HG03159 (cell line): Measurements from ENCODE around the gene LSM14A.
"Not testable (repeated sequence)": the region's sequence is repeated elsewhere in the genome, so short reads cannot be mapped to it uniquely, and the experiment has no call there.

ENCODE experiments used
- ATAC-seq: cut with Tn5 transposase; IDR thresholded peaks from one replicate; pipeline ENCODE4 v1.9.1; 2021; ENCODE audit warnings: mild to moderate bottlenecking, moderate library complexity; ENCODE audit not compliant: unreplicated experiment

LSM14A gene

GRCh38 chr19:34171877-34172660 is at the start of gene LSM14A:
Gene LSM14A, plus strand, starts transcription at chr19:34172504. Its CDS starts 139 bp downstream, at chr19:34172643.
- peak; percentile 79 for ATAC-seq

DNA sequence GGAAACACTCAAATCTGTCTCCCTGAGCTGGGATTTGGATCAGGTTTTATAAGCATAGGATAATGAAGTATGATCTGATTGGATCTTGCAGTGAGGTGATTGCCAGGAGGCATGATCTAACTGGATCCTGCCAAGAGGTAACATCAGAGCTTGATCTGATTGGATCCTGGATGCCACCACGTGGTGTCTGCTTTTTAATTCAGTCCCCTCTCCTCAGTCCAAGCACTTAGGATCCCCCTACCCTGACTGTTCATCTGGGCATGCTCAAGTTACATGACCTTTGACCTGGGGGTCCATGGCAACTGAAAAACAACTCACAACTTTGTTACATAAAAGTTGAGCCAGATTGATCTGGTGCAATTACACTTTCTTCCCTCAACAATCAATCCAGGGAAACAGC is 47.5 kb upstream of the LSM14A start:
- no peak for ATAC-seq

DNA sequence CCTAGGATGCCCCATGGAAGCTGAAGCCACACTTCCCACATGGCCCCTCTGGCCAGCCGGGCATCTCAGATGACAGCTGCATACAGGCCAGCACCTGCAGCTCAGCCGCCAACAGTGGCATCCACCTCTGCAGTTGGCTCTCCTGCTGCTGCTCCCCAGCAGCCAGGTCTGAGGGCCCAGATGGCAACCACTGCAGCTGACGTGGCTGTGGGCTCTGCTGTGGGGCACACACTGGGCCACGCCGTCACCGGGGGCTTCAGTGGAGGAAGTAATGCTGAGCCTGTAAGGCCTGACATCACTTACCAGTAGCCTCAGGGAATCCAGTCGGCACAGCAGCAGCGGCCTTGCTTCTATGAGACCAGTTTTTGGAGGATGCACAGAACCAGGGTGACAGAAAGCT is 45.3 kb upstream of the LSM14A start:
- ATAC-seq = no peak

DNA sequence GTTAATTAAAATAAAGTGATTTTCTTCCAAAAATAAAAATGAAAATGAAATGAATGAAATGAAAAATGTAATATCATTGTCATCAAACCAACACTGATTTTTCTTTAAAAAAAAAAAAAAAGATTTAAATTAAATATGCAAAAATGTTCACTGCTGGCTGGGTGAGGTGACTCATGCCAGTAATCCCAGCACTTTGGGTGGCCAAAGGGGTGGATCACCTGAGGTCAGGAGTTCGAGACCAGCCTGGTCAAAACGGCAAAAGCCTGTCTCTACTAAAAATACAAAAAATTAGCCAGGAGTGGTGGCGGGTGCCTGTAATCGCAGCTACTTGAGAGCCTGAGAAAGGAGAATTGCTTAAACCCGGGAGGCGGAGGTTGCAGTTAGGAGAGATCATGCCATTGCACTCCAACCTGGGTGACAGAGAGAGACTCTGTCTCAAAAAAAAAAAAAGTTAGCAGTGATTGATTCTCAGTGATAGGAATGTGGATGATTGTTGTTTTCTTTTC is 44.6 kb upstream of the LSM14A start:
- ATAC-seq = no peak

- no peak for ATAC-seq
Observed at GRCh38 chr19:34128558-34129250, 43.6 kb upstream of the LSM14A start.

DNA sequence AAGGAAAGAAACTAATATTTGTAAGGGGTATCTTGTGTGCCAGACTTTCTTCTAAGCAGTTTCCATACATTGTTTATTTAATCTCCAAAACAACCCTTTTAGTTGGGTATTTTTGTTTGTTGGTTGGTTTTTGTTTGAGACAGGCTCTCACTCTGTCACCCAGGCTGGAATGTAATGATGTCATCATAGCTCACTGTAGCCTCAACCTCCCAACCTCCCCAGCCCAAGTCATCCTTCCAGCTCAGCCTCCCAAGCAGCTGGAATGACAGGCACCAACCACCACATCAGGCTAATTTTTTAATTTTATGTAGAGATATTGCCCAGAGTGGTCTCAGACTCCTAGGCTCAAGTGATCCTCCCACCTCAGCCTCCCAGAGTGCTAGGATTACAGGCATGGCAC is 41.2 kb upstream of the LSM14A start:
- no peak for ATAC-seq

GRCh38 chr19:34132145-34132544 is 40.2 kb upstream of the LSM14A start:
- ATAC-seq = not testable (repeated sequence)

- not testable (repeated sequence) for ATAC-seq
Observed at GRCh38 chr19:34132706-34133105, 39.6 kb upstream of the LSM14A start.

DNA sequence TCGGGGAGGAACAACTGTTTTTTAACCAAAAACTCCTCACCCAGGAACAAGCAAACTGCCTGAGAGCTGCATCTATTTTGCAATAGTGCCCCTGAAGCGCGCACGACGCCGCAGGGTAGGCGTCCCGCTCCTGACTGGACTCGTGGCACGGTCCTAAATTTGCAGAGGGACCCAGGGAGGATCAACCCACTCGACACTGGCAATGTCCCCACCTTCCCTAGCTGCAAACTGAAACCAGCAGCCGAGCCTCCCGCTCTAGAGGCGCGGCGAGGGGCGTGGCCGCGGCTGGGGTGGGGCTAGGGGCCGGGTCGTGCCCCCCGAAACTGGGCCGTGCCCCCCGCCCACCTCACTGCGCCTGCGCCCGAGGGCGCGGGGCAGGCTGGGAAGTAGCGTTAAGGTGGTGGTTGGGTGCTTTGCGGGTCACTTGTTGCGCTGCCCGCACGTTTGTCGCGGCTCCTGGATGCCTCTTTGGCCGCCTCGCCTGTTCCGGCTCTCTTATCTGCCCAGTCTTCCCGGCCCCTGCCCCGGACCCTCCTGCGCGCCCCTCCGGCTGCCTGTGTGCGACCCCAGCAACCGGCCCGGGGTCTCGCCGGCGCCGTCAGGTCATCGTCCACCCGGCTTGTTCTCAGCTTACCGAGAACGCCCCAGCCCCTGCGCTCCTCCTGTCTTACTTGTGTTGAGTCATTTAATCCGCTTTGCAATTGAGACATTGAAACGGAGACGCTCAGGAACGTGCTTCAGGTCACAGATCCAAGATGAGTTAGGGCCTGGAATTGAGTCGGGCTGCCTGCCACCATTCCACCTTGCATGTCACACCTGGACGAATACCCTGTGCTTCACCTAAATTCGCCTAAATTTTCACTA is 37.9 kb upstream of the LSM14A start:
- ATAC-seq = peak; percentile 86

DNA sequence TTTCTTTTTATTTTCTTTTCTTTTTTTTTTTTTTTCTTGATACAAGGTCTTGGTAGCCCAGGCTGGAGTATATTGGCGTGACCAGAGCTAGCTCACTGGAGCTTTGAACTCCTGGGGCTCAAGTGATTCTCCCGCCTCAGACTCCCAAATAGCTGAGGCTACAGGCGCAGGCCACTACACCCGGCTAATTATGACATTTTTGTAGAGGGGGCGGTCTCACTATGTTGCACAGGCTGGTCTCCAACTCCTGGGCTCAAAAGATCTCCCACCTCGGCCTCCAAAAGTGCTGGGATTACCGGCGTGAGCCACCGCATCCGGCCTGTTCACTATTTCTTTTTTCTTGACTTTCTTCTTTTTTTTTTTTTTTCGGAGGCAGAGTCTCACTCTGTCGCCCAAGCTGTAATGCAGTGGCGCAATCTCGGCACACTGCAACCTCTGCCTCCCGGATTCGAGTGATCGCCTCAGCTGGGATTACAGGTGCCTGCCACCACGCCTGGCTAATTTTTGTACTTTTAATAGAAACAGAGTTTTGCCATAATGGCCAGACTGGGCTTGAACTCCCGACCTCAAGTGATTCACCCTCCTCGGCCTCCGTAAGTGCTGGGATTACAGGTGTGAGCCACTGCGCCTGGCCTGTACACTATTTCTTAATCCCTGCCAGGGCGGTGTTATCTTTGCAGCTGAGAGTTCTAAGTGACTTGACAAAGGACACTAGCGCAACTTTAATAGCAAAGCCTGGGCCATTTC is 37.1 kb upstream of the LSM14A start:
- ATAC-seq = peak; percentile 16

DNA sequence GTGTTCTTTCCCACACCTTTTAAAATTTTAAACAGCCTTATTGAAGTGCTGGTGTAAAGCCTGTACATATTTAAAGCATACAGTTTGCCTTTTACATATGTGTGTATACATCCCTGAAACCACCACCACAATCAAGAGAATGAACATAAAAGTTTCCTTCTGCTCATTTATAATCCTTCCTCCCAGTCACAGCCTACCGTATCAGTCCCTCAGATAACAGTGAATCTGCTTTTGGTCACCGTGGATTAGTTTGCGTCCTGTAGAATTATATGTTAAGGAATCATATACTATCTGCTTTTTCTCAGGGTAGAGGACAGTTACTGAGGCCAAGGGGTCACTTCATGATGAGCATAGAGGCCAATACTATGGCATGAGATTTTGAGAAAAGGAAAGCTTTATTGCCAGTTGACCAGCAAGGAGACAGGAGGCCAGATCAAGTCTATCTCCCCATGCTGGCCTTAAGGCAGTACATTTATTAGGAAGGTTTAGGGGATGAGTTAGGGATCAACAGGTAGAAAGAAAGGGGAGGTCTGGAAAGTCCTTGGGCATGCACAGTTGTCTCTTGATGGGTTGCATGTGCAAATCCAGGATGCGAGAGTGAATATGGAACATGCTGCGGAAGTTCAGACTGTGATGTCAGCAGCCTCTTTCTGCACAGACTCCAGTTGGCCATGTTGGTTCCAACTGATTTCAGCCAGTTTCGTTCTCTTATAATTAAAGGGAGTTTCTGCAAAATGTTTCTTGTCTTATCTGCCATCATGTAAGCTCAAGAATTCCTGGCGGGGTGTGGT is 36.3 kb upstream of the LSM14A start:
- ATAC-seq = no peak

DNA sequence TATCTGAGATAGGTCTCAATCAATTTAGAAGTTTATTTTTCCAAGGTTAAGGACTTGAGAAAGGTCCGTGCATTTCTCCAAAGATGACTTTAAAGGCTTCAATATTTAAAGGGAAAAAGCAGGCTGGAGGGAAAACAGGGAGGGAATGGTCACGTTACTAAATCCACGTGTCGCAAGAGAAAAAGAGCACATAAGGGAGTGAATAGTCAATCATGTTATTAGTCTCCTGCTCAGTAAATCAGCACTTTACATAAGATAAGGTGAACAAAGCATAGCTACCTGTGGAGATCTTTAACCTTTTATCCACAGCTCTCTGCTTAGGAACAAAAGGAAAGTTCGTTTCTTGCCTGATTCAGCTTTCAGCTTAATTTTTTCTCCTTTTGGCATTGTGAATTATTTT is 31.3 kb upstream of the LSM14A start:
- no peak for ATAC-seq

- ATAC-seq = no peak
Observed at GRCh38 chr19:34142440-34142839, 29.9 kb upstream of the LSM14A start.

DNA sequence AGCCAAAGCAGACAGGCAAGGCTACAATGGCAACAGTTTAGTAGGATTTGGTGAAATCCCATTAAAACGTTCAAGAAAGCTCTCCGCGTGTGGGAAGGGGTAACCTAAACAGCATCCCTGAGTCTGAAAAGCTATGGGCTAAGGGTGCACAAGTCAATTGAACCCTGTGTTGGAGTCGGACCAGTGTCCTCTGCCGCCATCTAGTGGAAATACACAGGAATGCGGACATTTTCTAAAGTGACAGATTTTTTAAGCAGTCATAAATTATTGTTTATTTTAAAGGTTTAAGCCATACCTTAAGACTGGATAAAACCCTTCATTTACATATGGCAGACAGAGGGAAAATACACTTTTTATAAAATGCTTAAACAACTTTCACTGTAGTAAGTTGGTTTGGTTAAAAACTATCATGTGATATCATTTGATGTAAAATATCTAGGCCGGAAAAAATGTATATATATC is 26.5 kb upstream of the LSM14A start:
- ATAC-seq = no peak

GRCh38 chr19:34148658-34149185 is 23.6 kb upstream of the LSM14A start:
- ATAC-seq = no peak

DNA sequence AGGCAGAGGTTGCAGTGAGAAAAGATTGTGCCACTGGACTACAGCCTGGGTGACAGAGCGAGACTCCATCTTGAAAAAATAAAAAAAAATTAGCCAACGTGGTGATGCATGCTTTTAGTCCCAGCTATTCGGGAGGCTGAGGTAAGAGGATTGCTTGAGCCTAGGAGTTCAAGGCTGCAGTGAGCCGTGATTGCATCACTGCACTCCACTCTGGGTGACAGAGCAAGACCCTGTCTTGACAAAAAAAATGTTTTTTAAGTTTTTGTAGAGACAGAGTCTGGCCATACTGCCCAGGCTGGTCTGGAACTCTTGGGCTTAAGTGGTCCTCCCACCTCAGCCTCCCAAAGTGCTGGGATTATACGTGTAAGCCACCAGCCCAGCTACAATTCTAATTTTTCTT is 22.4 kb upstream of the LSM14A start:
- ATAC-seq = no peak

DNA sequence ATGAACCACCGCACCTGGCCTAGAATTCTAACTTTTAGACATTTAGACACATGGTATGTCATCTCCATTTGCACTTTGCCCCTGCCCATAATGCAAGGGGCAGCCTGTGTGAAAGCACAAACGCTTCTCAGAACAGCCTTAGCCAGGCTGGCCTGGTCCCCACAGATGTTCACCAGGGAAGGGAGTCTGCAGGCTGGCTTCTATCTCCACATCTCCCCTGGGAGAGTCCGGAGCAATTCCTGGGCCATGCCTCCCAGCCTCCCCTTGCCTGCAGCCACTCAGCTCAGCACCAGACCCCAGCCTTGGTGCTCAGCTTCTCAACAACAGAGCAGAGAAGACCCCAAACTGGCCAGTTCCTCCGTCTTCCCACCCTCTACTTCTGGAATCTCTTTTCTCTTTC is 21.7 kb upstream of the LSM14A start:
- ATAC-seq = no peak

- no peak for ATAC-seq
Observed at GRCh38 chr19:34151439-34151838, 20.9 kb upstream of the LSM14A start.

DNA sequence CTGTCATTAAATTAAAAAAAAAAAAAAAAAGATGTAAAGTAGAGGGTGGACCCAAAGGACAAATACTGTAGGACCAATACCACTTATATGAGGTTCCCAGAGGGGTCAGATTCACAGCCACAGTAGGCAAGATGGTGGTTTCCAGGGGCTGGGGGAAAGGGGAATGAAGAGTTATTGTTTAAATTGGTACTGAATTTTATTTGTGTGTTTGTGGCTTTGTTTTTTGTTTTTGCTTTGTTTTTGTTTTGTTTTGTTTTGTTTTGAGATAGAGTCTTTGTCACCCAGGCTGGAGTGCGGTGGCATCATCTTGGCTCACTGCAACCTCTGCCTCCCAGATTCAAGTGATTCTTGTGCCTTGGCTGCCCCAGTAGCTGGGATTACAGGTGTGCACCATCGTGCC is 17.9 kb upstream of the LSM14A start:
- no peak for ATAC-seq
